Panc1 (cell line): ENCODE results near the gene DYRK1A. TPM values are rescaled to one million over a fixed set of nuclear protein-coding genes. Genes with fewer than 3 reads are reported as not detected.

ENCODE experiments used
- ATAC-seq: fragments of 200-7000 bp; cut with Tn5 transposase; 2 replicates; pipeline ENCODE4 v1.9.1; 2020; ENCODE audit warnings: mild to moderate bottlenecking, moderate library complexity
- BruUV-seq: library from RNA; stranded (reverse); fragments of 400-500 nt; replicated peaks from 2 replicates; lab custom pipeline; 2021; lab: Mats Ljungman, UMichigan
- CTCF ChIA-PET: fragments of 300-600 bp; sonication (Branson Sonifier 250); formaldehyde crosslinking; loops from one replicate; lab custom pipeline; 2022; ENCODE audit warnings: antibody characterized with exemption; lab: Charles Lee
- POLR2A ChIA-PET: fragments of 300-600 bp; sonication (Branson Sonifier 250); formaldehyde crosslinking; loops from one replicate; lab custom pipeline; 2022; ENCODE audit warnings: antibody characterized with exemption; lab: Charles Lee
- DNase-seq: peaks from one replicate; pipeline ENCODE4 v3.0.0-alpha.2; 2010; ENCODE audit warnings: low read depth, low spot score
- H3K27ac ChIP-seq: 2 replicates; pipeline ENCODE4 v1.5.1; 2011; ENCODE audit warnings: mild to moderate bottlenecking, low read length, inconsistent platforms
- H3K27me3 ChIP-seq: fragments of 200-500 bp; sonication (Bioruptor generic); 2 replicates; pipeline ENCODE4 v1.6.0; 2014; ENCODE audit warnings: low read length, inconsistent platforms; ENCODE audit not compliant: control insufficient read depth, insufficient read depth
- H3K36me3 ChIP-seq: fragments of 200-500 bp; sonication (Bioruptor generic); 2 replicates; pipeline ENCODE4 v1.5.1; 2014; ENCODE audit warnings: inconsistent platforms, mild to moderate bottlenecking, low read length, moderate library complexity; ENCODE audit not compliant: control insufficient read depth, insufficient read depth
- H3K4me1 ChIP-seq: 2 replicates; pipeline ENCODE4 v1.5.1; 2011; ENCODE audit warnings: inconsistent platforms, mild to moderate bottlenecking, low read length, moderate library complexity; ENCODE audit not compliant: control insufficient read depth, insufficient read depth
- H3K4me3 ChIP-seq, 2 experiments: 2 replicates each; pipeline ENCODE4 v1.5.1; 2011 to 2012; ENCODE audit warnings: low read depth in 2 of 2, low read length in 2 of 2, mild to moderate bottlenecking in 2 of 2, inconsistent platforms in 1 of 2, moderate library complexity in 1 of 2
- H3K9me3 ChIP-seq: fragments of 200-500 bp; sonication (Bioruptor generic); 2 replicates; pipeline ENCODE4 v1.5.1; 2014; ENCODE audit warnings: low read depth, mild to moderate bottlenecking, inconsistent platforms, low read length, moderate library complexity; ENCODE audit not compliant: control insufficient read depth, insufficient read depth
- POLR2AphosphoS5 ChIP-seq: IDR thresholded peaks from 2 replicates; pipeline ENCODE4 v1.6.1; 2012; ENCODE audit warnings: mild to moderate bottlenecking, low read depth, low read length, moderate library complexity
- SIN3A ChIP-seq: IDR thresholded peaks from 2 replicates; pipeline ENCODE4 v1.6.1; 2012; ENCODE audit warnings: low read depth, mild to moderate bottlenecking, low read length, moderate library complexity, borderline replicate concordance; ENCODE audit not compliant: insufficient read depth
- TCF7L2 ChIP-seq: IDR thresholded peaks from 2 replicates; pipeline ENCODE4 v1.6.1; 2011; ENCODE audit warnings: mild to moderate bottlenecking, low read depth, low read length, inconsistent platforms
- in situ Hi-C: cut with HindIII; loops from 2 replicates; pipeline ENCODE4 v1.10.0; 2016; ENCODE audit warnings: low sequenced_read_pairs, low pct_unique_long_range_greater_than_20kb
- intact Hi-C: fragments of 100-400 bp; cut with micrococcal nuclease; formaldehyde crosslinking; loops from one replicate; pipeline ENCODE4 v1.10.0; 2022; ENCODE audit not compliant: unreplicated experiment
- total RNA-seq: library from RNA; stranded (reverse); gene quantifications from one replicate; pipeline ENCODE4 v1.2.1, GENCODE V29; 2021; ENCODE audit not compliant: unreplicated experiment
- TF ChIP-seq, protein P1 (sequence below): fragments of 450-650 bp; IDR thresholded peaks from 2 replicates; pipeline ENCODE4 v1.5.1; 2017; ENCODE audit warnings: mild to moderate bottlenecking
- TF ChIP-seq, protein P2 (sequence below), 2 experiments: IDR thresholded peaks; 2 replicates each; pipeline ENCODE4 v1.6.1; 2011 to 2012; ENCODE audit warnings: low read depth in 2 of 2, control low read depth in 1 of 2, low read length in 1 of 2, mild to moderate bottlenecking in 1 of 2, moderate library complexity in 1 of 2; ENCODE audit not compliant: insufficient read depth in 1 of 2

Gene DYRK1A
- total RNA-seq, 1 experiment from 2014 or later, result 36.1 TPM

DNA sequence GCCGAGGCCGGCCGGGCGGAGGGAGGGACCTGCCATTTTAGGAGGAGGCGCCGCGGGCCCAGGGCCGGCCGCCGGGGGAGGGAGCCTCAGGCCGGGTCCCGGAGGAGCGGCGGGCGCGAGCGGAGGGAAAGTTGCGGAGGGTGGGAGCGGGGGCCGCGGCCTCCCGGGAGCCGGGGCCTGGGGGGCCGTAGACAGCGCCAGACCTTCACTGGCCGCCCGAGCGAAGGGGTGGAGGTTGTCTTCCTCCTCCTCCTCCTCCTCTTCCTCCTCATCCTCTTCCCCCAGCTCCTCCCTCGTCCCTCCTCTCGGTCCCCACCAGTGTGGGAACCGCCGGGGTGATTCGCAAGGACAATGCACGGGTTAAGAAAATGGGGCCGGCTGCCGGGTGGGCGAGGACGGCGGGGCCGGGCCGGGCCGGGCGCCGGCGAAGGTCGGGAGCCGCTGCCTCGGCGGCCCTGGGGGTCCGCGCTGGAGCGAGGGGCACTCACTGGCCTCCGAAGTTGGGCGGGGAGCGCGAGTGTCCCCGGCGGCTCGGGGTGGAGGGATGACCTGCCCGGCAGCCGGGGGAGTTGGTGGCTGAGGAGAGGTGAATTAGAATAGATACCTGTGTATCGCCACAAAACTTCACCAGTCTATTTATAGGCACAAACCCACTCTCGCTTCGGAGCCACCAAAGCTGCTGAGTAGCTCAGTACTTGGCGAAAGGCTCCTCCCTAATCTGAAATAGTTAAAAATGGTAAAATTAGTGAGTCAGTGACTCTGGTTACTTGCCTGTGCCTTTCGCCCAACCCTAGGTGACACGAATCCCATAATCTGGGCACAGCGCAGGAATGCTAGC is 1.3 kb downstream of the DYRK1A start:
- in situ Hi-C loops (no loop called here), intact Hi-C loops (loop anchor here (5.0 kb wide), 1 partner anchor 101 kb away; the partner anchor contains the start of gene VPS26C)
- no peaks in the 10 kb centered on the region for H3K27me3 ChIP-seq
- TF ChIP-seq, protein P1, sequence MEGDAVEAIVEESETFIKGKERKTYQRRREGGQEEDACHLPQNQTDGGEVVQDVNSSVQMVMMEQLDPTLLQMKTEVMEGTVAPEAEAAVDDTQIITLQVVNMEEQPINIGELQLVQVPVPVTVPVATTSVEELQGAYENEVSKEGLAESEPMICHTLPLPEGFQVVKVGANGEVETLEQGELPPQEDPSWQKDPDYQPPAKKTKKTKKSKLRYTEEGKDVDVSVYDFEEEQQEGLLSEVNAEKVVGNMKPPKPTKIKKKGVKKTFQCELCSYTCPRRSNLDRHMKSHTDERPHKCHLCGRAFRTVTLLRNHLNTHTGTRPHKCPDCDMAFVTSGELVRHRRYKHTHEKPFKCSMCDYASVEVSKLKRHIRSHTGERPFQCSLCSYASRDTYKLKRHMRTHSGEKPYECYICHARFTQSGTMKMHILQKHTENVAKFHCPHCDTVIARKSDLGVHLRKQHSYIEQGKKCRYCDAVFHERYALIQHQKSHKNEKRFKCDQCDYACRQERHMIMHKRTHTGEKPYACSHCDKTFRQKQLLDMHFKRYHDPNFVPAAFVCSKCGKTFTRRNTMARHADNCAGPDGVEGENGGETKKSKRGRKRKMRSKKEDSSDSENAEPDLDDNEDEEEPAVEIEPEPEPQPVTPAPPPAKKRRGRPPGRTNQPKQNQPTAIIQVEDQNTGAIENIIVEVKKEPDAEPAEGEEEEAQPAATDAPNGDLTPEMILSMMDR, result no peak
- TF ChIP-seq, protein P2, sequence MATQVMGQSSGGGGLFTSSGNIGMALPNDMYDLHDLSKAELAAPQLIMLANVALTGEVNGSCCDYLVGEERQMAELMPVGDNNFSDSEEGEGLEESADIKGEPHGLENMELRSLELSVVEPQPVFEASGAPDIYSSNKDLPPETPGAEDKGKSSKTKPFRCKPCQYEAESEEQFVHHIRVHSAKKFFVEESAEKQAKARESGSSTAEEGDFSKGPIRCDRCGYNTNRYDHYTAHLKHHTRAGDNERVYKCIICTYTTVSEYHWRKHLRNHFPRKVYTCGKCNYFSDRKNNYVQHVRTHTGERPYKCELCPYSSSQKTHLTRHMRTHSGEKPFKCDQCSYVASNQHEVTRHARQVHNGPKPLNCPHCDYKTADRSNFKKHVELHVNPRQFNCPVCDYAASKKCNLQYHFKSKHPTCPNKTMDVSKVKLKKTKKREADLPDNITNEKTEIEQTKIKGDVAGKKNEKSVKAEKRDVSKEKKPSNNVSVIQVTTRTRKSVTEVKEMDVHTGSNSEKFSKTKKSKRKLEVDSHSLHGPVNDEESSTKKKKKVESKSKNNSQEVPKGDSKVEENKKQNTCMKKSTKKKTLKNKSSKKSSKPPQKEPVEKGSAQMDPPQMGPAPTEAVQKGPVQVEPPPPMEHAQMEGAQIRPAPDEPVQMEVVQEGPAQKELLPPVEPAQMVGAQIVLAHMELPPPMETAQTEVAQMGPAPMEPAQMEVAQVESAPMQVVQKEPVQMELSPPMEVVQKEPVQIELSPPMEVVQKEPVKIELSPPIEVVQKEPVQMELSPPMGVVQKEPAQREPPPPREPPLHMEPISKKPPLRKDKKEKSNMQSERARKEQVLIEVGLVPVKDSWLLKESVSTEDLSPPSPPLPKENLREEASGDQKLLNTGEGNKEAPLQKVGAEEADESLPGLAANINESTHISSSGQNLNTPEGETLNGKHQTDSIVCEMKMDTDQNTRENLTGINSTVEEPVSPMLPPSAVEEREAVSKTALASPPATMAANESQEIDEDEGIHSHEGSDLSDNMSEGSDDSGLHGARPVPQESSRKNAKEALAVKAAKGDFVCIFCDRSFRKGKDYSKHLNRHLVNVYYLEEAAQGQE (IDR thresholded peaks at IDR 0.05; ENCODE audit: insufficient read depth in 1 of 2, low read depth in 2 of 2, low read length in 1 of 2), result no peak
- TF ChIP-seq TCF7L2, result no peak
- TF ChIP-seq POLR2AphosphoS5, result no peak
- peaks cover 34% of the 10 kb centered on the region for H3K4me1 ChIP-seq
- POLR2A ChIA-PET, result no interaction called here
- peak overlapping the region; percentile 73 to 78 for H3K4me3 ChIP-seq
- H3K27ac ChIP-seq, result peak overlapping the region; percentile 93
- no peaks in the 10 kb centered on the region for H3K9me3 ChIP-seq
- no peaks in the 10 kb centered on the region; the same call in 1 of the 2 replicates for H3K36me3 ChIP-seq
- CTCF ChIA-PET, result no interaction called here
- no TSS peak for BruUV-seq
- ATAC-seq (peak; percentile 32; the same call in 1 of the 2 replicates), DNase-seq (no peak)

DNA sequence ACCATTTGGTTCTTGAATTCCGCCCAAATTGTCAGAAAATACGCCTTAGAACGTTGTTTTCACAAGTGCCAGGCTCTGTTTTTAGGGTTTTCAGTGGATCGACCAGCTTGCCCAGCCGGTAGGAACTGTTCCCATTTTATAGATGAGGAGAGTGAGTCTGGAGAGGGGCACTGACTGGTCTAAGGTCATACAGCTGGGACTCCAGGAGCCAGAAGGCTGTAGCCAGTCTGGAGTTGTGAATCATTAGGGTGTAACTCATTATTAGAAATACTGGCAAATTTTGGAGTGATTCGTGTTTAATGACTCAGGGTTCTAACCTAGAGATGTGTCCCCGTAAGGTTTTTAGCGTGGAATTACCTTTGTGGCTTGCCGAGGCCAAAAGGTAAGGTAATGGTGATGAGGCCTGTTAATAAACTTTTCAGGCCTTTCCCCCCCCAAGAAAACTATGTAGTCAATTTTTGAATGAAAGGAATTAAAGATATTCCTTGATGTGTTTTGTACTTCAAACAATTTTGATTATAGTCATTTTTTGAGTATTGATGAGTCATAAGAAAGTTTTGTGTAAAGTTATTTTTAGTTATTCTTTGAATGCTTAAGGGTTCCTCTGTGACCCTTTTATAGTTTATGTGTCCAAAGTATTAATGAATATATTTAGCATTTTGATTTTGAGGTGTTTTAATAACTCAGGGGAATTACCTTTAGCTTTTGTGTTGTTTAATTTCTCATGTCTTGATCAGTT is 2.1 kb downstream of the DYRK1A start:
- Histone ChIP-seq H3K27me3 (no peaks in the 10 kb centered on the region), H3K4me3 (peak overlapping the region; percentile 73 to 78), H3K27ac (peak overlapping the region; percentile 93), H3K4me1 (peaks cover 42% of the 10 kb centered on the region), H3K9me3 (no peaks in the 10 kb centered on the region), H3K36me3 (no peaks in the 10 kb centered on the region; the same call in 1 of the 2 replicates)
- CTCF ChIA-PET, result no interaction called here
- POLR2A ChIA-PET, result no interaction called here
- no peak for ATAC-seq
- TF ChIP-seq TCF7L2 (no peak), SIN3A (no peak), POLR2AphosphoS5 (no peak)
- TF ChIP-seq, protein P1, result no peak
- TF ChIP-seq, protein P2 (IDR thresholded peaks at IDR 0.05; ENCODE audit: insufficient read depth in 1 of 2, low read depth in 2 of 2, low read length in 1 of 2), result no peak
- no TSS peak for BruUV-seq
- intact Hi-C loops, result loop anchor here (5.0 kb wide), 1 partner anchor 101 kb away; the partner anchor contains the start of gene VPS26C
- in situ Hi-C loops, result no loop called here
- no peak for DNase-seq
